HepG2 (cell line): ENCODE data around the gene SLC35E4.

Experiments
- FOXK2 ChIP-seq: fragments of 450-650 bp; IDR thresholded peaks from 2 replicates; pipeline ENCODE4 v1.6.1; 2016
- POLR2AphosphoS5 ChIP-seq: IDR thresholded peaks from 2 replicates; pipeline ENCODE4 v1.6.1; 2012; ENCODE audit warnings: low read depth, low read length
- SMAD3 ChIP-seq: sonication (generic); formaldehyde crosslinking; IDR thresholded peaks from 2 replicates; pipeline ENCODE4 v1.4.0; 2020; ENCODE audit warnings: missing genetic modification reagents
- ZKSCAN5 ChIP-seq: sonication (generic); formaldehyde crosslinking; IDR thresholded peaks from 2 replicates; pipeline ENCODE4 v1.5.1; 2020; ENCODE audit warnings: mild to moderate bottlenecking, missing genetic modification reagents
- ZNF207 ChIP-seq: fragments of 450-650 bp; IDR thresholded peaks from 2 replicates; pipeline ENCODE4 v1.6.1; 2016; ENCODE audit warnings: antibody characterized with exemption, borderline replicate concordance
- ZZZ3 ChIP-seq: sonication (generic); formaldehyde crosslinking; IDR thresholded peaks from 2 replicates; pipeline ENCODE4 v1.4.0; 2020; ENCODE audit warnings: missing genetic modification reagents, mild to moderate bottlenecking, borderline replicate concordance
- TF ChIP-seq, protein P1 (sequence below): sonication (generic); formaldehyde crosslinking; IDR thresholded peaks from 2 replicates; pipeline ENCODE4 v1.5.0; 2020; ENCODE audit warnings: mild to moderate bottlenecking, missing genetic modification reagents, moderate library complexity

- TF ChIP-seq POLR2AphosphoS5 = no peak
- no peak for TF ChIP-seq FOXK2
- TF ChIP-seq, protein P1, sequence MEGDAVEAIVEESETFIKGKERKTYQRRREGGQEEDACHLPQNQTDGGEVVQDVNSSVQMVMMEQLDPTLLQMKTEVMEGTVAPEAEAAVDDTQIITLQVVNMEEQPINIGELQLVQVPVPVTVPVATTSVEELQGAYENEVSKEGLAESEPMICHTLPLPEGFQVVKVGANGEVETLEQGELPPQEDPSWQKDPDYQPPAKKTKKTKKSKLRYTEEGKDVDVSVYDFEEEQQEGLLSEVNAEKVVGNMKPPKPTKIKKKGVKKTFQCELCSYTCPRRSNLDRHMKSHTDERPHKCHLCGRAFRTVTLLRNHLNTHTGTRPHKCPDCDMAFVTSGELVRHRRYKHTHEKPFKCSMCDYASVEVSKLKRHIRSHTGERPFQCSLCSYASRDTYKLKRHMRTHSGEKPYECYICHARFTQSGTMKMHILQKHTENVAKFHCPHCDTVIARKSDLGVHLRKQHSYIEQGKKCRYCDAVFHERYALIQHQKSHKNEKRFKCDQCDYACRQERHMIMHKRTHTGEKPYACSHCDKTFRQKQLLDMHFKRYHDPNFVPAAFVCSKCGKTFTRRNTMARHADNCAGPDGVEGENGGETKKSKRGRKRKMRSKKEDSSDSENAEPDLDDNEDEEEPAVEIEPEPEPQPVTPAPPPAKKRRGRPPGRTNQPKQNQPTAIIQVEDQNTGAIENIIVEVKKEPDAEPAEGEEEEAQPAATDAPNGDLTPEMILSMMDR (CRISPR knock-in tag) = no peak
- TF ChIP-seq SMAD3 (CRISPR knock-in tag) = no peak
- TF ChIP-seq ZNF207 = no peak
- no peak for TF ChIP-seq ZZZ3 (CRISPR knock-in tag)
- no peak for TF ChIP-seq ZKSCAN5 (CRISPR knock-in tag)
These were observed 29.7 kb downstream of the SLC35E4 start for GRCh38 chr22:30665266-30665665.
